NCI-H1436 treated with DMSO at 0.1 percent for 48 hours (cell line): ENCODE measurements around the gene PRSS57.

ENCODE experiments used
- DNase-seq: peaks from one replicate; lab custom pipeline; 2025; lab: John Stamatoyannopoulos, UW

PRSS57 gene

DNA sequence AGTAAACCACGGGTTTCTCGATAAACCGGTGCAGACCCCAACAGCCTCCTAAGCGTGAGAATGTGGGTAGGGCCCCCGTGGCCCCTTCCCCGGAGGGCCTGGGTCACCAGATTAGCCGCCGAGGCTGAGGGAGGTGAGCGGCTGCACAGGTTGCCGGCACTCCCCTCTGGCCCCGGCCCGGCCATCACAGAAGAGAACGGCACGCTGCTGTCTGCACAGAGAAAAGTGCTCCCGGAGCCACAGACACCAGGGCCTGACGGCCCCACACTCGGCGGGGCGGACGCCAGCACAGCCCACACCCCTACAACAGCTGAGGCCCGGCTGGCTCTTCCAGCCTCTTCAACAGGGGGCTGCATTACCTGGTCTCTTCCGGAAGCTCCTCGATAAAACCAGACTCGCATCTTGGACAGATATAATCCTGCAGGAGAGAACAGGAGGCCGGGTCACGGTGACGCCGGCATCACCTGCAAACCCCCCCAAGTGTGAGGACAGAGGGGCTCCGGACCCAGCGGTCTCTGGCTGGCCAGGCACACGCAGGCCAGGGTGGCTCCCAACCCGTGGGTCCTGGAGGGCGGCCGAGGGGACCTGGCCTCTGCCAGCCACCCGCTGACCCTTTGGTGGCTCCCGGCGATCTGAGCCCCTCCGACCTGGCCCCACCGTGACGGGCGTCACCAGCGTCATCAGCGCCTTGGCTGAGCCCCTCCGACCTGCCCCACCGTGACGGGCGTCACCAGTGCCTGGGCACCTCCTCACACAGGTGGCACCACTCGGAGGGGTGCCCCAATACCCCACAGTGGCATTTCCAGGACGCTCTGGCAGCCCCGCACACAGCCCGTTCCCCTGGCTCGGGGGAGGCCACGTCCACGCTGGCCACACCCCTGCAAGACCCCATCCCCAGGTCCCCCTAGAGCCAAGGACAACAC, 42.5 kb downstream of the PRSS57 start:
- no peak for DNase-seq

DNA sequence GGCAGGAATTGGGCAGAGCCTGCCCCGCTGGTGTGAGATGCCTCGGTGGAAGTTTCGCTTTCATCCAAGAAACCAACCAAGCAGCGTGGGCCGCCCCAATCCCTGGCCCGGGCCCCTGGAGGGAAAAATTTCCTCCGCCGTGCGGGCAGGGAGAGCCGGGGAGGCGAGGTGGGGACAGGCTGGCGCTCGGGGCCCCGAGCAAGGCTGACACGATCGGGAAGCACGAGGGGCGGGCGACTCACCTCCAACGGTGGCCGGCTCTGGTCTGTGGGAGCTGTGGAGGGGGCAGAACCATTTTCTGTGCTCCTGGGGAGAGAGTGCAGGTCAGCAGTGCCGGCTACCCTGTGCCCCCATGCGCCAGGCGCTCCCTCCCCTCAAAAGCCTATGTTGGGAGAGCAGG, 43.3 kb downstream of the PRSS57 start:
- DNase-seq, result no peak

DNA sequence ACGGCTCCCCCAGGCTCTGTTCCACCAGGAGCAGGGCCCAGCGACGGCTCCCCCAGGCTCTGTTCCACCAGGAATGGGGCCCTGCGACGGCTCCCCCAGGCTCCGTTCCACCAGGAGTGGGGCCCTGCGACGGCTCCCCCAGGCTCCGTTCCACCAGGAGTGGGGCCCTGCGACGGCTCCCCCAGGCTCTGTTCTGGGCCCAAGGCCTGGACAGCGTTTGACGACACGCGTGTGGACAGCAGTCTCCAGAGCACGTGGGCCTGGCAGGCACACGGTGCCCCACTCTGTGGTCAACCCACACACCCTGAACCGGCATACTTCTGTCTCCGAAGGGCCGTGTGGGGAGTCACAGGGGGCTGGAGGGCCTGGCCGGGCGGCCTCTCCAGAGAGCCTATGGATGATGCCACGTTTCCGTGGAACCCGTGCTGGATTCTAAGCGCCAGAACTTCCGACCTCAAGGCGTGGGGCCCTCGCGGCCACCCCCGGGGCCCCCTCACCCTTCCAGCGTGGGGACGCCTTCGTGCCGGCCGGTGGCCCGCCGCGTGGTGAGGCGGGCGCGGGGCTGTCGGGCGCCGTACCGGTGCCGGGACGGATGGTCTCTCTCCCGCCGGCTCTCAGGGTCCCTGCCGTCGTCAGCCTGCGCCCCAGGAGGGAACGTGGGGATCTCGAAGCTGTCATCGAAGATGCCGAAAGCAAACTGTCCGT, 44.0 kb downstream of the PRSS57 start:
- DNase-seq, result no peak

DNA sequence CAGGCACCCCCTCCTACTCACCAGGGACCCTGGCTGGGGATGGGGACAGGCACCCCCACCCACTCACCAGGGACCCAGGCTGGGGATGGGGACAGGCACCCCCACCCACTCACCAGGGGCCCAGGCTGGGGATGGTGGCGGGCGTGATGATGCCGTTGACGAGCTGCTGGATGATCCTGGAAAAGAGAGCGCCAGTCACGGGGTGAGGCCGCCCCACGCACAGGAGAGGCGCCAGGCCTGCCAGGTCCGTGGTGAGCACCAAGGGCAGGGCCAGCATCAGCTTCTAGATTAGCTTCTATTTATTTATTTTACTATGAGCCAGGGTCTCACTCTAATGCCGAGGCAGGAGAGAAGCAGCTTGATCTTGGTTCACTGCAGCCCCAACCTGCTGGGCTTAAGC, 45.1 kb downstream of the PRSS57 start:
- DNase-seq, result no peak

DNA sequence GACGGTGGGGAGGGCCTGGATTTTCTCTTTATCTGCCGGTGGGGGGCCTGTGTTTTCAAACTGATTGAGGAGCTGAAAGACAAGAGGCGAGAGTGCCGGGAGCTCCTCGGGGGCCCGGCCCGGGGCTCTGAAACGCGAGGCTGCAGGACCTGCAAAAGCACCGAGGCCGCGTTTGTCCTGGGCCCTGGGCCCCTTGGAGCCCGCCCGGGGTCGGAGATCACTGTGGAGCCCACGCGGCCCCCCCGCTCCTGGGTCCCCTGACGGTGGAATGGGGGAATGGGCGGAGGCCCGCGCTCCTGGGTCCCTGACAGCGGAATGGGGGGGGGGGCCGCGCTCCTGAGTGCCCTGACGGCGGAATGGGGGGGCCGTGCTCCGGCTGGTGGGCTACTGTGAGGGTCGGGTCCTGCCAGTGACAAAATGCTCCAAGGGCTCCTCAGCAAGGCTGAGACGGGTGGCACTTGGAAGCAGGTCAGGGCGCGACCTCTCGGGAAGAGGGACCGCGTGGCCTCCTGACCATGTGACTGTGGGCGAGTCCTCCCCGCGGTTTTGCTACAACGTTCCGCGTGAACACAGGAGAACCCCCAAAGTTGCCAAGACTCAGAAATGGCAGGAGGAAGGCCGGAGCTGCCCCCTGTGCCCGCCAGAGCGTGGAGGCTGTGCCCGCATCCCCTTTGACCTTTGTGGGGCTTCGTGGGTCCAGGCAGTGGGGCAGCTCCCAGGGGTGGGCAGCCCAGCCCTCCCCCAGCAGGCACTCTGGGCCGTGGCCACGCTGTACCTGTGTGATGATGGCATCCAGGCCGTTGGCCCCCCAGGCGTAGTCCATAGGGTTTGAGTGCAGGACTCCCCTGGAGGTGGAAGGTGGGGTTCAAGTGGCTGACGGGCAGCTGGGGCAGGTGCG, 46.1 kb downstream of the PRSS57 start:
- DNase-seq, result no peak

DNA sequence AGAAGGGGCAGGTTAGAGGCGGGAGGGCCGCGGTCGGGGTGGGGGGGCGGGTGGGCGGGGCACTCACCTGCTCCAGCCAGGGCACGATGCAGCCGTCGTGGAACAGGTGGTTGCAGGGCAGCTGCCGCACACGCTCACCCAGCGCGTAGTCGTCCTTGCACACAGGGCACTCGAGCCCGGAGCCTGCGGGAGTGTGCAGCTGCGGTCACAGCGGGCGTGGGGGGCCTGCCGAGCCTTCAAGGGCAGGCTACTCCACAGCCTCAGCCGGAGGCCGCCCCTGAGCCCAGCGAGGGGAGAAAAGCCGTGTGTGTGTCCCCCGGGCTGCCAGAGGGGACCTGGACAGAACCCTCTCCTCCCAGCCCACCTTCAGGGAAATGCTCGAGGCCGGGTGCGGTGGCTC, 46.9 kb downstream of the PRSS57 start:
- no peak for DNase-seq

DNA sequence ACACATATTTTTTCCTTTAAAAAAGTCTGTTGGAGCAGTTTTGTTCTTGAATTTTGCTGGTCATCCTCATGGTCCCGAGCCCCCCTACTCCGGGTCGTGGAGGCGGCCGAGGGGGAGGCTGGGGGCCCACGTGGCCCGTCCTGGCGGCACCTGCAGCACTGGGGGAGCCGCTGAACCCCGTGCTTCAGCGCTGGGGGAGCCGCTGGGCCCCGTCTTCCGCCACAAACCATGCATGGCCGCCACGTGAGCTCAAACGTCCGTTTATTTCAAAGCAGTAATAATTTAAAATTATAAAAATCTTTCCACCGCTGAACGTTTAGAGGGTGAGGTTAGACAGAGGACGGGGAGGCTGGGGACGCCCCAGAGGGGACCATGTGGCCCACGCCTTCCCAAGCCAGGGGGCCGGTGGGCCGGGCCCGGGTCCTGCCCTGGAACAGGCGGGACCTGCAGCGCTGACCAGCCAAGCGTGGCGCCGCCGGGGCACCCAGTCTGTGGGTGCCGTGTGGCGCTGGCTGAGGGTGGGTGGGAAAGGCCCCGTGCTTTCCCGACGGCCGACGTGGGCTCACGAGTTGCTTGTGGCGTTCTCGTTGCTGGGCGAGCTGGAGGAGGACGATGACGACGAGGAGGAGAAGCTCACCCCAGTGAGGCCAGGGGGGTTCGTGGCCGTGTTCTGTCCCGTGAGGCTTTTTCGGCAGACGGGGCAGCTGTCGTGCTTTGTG, 47.5 kb downstream of the PRSS57 start:
- DNase-seq, result no peak

DNA sequence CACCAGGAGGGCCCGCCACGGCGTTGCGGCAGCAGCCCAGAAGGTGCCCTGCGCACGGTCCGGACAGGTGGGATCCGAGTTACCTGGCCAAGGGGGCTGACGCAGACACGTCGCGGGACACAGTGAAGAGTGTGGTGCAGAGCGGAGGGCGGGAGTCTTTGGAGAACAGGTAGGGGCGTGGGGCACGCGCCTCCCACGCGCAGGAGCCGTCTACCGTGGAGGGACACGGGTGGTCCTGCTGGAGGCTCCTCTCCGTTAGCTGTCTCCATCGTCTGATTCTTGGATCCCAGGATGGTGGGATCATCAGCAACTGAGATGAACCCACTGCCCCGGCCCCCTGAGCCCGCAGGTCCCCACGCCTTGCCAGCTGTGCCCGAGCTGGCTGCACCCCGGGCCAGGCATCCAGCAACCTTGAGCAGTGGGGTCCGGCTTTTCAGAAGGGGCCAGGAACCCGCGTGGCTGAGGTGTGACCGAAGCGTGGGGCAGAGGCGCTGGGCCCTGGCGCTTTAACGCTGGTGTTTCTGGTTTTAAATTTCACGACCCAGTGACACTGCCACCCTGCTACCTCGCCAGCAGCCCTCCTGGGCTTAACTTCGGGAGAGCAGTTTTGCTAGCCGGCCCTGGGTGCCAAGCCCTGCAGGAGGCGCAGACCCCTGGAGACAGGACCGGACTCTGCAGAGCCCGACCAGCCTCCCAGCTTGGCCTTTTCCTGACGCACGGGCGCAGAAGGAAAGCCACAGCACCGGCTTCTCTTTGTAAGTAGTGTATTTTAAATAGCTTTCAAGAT, 48.3 kb downstream of the PRSS57 start:
- DNase-seq, result no peak

DNA sequence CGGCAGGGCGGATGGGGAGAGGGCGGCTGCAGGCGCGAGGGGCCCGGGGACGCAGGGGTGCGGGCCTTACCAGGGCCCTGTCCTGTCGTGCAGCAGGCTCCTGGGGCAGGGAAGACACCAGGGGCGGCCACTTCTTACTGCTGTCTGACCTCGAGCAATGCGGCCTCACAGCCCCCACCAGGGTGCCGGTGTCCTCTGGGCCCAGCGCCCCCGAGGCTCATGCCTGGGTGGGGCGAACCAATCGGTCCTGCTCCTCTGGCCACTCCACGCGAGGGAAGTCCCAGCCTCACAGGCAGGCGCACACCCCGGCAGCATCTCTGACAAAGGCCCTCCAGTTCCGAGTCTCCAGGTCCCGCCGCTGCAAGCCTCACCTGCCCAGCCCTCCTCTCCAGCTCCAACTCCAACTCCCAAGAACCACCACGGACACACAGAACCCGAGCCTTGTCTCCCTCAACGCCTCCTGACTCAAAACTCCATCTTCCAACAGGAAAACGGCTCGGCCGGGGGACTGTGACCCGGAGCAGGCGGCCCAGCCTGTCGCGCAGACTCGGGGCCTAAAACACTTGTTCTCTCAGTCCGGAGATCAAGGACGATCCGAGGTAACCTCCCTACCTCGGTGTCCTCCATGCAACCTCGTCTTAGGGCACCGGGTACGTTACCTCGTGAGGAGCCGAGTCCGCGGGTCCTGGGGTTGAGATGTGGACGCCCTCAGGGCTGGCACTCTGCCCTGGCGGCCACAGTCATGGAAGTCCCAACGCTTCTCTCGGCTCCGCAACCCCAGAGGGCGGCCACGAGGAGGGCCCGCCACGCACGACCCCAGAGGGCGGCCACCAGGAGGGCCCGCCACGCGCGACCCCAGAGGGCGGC, 49.1 kb downstream of the PRSS57 start:
- no peak for DNase-seq

DNA sequence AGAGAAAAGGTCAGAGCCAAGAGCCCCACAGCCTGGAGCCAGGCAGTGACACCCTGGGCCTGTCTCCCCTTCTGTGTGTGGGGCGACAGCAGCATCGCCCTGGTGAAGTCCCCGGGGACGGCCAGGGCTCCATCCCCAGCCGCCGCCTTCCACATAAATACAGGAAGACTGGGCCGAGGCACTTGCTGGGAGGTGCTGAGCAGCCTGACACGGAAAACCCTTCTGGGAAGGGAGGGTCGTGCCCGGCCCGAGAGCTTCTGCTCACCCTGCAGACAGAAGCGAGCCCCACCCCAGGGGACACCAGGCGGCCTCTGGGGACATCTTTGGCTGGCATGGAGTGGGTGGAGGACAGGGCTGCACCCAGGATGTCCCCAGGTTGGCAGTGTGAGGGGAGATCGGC, 50.5 kb downstream of the PRSS57 start:
- DNase-seq, result no peak

DNA sequence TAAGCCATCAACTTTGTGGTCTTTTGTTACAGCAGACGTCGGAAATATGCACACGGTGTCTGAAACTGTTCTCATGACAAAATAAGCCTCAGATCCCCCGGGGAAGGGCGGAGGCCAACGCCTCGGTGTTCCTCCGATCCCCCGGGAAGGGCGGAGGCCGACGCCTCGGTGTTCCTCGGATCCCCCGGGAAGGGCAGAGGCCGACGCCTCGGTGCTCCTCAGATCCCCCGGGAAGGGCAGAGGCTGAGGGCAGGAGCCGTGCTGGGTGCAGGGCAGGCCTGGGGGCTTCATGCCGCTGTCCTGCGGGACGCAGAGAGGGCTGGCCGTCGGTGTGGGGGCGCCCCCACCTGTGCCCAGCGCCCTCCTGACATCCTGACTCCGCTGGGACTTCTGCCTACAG, 50.9 kb downstream of the PRSS57 start:
- DNase-seq, result no peak

DNA sequence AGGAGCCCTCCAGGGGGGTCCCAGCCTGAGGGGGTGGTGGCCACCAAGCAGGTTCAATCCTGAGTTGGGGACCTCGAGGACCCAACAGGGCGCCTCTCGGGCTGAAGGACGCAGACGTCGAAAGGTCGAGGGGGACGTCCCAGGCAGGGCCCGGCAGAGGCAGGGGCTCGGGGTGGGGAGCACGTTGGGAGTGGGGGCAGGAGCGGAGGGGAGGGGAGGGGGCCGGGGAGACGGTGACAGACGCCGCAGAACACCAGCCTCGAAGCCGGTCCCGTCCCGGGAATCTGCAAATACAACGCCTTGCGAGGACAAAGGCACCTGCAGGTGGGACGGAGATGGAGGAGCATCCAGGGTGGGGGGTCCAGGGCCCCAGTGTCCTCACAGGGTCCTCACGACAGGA, 51.5 kb downstream of the PRSS57 start:
- no peak for DNase-seq

DNA sequence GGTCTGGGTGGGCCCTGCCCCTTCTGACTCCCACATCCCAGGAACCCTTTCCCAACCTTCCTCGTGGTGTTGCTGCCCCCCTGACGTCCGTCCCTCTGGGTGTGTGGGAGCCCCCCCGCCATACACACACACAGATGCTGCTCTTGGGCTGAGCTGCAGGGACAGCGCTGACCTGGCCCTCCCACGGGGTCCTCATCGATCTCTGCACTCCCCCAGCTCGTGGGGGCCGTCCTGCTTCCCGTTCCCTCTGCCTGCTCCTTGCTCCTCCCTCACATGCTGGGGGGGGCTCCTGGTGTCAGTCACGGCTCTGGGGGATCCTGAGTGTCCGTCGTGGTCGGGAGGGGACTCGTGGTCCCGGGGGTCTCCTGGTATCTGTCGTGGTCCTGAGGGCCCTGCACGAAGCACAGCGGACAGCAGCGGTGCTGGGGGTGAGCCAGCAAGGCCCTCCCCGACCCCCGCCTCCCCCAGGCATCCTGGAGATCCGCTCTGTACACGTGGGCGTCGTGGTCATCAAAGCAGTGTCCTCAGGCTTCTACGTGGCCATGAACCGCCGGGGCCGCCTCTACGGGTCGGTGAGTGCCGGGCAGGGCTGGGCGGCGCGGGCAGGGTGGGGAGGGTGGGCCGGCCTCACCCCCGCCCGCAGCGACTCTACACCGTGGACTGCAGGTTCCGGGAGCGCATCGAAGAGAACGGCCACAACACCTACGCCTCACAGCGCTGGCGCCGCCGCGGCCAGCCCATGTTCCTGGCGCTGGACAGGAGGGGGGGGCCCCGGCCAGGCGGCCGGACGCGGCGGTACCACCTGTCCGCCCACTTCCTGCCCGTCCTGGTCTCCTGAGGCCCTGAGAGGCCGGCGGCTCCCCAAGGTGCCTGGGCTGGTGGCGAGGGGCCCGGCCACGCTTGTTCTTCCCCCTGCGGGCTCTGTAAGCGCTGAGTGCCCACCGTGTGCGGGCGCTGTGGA, 52.2 kb downstream of the PRSS57 start:
- DNase-seq, result no peak

DNA sequence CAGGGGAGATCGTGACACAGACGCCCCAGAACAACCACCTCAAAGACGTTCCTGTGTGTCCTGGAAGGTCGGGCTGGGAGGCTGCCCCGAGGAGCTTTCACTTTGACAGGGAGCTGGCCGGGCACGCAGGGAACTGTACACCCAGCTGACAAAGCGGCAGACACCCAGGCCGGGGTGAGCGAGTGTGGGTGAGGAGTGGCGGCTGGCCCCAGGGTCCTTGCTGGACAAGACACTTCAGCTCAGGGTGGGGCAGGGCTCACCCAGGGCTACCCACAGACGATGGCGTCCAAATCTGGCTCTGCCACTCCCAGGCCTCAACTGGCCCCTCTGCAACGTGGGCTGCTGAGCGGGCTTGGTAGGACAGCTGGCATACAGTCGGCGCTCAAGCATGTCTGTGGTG, 53.5 kb downstream of the PRSS57 start:
- no peak for DNase-seq

DNA sequence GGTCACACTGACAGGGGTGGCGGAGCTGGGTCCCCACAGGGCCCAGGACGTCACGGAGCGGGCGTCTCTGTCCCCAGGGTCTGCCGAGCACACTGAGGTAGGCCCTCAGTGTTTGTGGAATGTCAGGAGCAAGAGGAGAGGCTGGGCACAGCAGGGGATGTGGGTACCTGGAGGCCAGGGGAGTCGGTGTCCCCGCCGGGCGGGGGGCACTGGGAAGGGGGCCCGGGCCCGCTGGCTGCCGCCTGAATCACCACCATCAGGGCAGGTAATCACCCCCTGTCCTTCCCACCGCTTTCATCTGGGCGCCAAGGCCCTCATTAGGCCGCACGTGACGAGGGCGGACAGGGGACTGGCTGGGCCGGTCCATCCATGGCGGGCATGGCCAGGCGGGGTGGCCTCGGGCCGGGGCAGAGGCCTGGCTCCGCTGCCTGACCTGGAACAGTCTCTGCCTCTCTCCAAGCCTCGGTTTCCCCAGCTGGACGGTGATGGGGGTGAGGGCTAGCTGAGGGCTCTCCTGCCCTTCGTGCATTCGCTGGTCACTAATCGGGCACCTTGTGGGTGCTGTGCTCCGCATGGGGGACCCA, 54.6 kb downstream of the PRSS57 start:
- no peak for DNase-seq

DNA sequence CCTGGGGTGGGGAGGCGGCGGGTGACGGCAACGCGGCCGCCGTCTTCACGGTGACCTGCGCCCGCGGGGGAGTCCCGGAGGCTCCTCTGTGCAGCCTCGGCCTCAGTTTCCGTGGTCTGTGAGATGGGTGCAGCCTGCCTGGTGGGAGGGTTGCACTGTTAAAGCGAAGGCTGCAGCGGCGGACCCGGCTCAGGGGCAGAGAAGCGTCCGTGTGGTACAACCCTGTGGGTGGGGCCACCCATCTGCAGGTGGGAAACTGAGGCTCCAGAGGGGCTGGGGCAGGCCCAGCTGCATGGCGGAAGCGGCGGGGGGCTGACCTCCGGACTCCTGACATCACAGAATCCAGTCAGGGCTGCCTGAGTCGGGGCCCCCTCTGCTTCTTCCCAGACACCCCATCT, 55.1 kb downstream of the PRSS57 start:
- no peak for DNase-seq

DNA sequence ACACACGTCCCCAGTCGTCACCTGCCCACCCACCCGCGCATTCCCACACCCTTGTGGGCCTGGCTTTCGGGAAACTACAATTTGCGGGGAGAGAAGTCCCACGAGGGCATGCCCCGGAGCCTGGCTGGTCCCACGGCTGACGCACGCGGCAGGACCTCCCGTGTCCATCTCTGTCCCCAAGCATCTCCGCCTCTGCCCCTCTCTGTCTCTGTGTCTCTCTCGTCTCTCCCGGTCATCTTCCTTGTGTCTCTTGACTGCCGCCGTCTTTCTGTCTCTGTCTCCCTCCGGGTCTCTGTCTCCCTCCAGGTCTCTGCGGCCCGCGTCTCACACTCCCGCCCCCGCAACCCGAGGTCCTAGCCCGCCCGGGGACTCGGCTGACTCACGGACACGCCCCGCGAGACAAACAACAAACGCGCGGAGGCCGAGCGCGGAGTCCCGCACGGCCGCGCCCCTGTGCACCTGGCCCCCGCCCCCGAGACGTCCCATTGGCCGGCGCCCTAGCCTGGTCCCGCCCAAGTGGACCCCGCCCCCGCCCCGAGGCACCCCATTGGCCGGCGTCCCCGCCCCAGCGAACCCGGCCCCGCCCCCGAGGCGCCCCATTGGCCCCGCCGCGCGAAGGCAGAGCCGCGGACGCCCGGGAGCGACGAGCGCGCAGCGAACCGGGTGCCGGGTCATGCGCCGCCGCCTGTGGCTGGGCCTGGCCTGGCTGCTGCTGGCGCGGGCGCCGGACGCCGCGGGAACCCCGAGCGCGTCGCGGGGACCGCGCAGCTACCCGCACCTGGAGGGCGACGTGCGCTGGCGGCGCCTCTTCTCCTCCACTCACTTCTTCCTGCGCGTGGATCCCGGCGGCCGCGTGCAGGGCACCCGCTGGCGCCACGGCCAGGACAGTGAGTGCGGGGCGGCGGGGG, 55.7 kb downstream of the PRSS57 start, which contains the start of gene FGF22:
Gene FGF22 (plus strand): TSS at position 627 of the 908 bp plus-strand sequence. CDS start 47 bp downstream, at position 674.
- DNase-seq, result no peak
